Measurements from ENCODE around the gene IL2. TPM values are rescaled to one million over a fixed set of nuclear protein-coding genes. Genes with fewer than 3 reads are reported as not detected.

The IL2 gene
- total RNA-seq: not detected in 2 replicates

GRCh38 chr4:122456231-122457116 lies at the start of gene IL2:
Gene IL2, minus strand, starts transcription at chr4:122456725. Its CDS starts 285 bp downstream, at chr4:122456440.
- no peak for DNase-seq

GRCh38 chr4:122503214-122503613 lies 46.7 kb upstream of the IL2 start:
- DNase-seq: peak; percentile 53

GRCh38 chr4:122500852-122501501 lies 44.5 kb upstream of the IL2 start:
- DNase-seq: peak; percentile 63

GRCh38 chr4:122489061-122489460 lies 32.5 kb upstream of the IL2 start:
- no peak for DNase-seq

- no peak for DNase-seq
Measured at GRCh38 chr4:122483481-122483880, 27.0 kb upstream of the IL2 start.

GRCh38 chr4:122481766-122482405 lies 25.4 kb upstream of the IL2 start:
- no peak for DNase-seq

GRCh38 chr4:122480655-122481487 lies 24.3 kb upstream of the IL2 start:
- no peak for DNase-seq

GRCh38 chr4:122479935-122480416 lies 23.5 kb upstream of the IL2 start:
- DNase-seq: no peak

- DNase-seq: no peak
Measured at GRCh38 chr4:122476745-122477144, 20.2 kb upstream of the IL2 start.

GRCh38 chr4:122476126-122476525 lies 19.6 kb upstream of the IL2 start:
- DNase-seq: no peak

GRCh38 chr4:122475233-122475632 lies 18.7 kb upstream of the IL2 start:
- no peak for DNase-seq

GRCh38 chr4:122469457-122469856 lies 12.9 kb upstream of the IL2 start:
- DNase-seq: no peak

- peak; percentile 7 for DNase-seq
Measured at GRCh38 chr4:122458625-122459024, 2.1 kb upstream of the IL2 start.

GRCh38 chr4:122453384-122453995 lies 3.0 kb downstream of the IL2 start:
- DNase-seq: no peak

- peak; percentile 14 for DNase-seq
Measured at GRCh38 chr4:122450847-122451246, 5.7 kb downstream of the IL2 start.

GRCh38 chr4:122434285-122434684 lies 22.2 kb downstream of the IL2 start:
- DNase-seq: no peak

- no peak for DNase-seq
Measured at GRCh38 chr4:122431351-122431750, 25.2 kb downstream of the IL2 start.

GRCh38 chr4:122423246-122423645 lies 33.3 kb downstream of the IL2 start:
- no peak for DNase-seq

- DNase-seq: no peak
Measured at GRCh38 chr4:122412547-122412946, 44.0 kb downstream of the IL2 start.

GRCh38 chr4:122403861-122404260 lies 52.7 kb downstream of the IL2 start:
- no peak for DNase-seq

Data from dermis blood vessel endothelial cell (primary cell).